HFFc6 (cell line): Measurements from ENCODE around the gene MYO1H. TPM values are rescaled to one million over a fixed set of nuclear protein-coding genes. Genes with fewer than 3 reads are reported as not detected.

ENCODE experiments used
- DNase-seq: peaks from one replicate; pipeline ENCODE4 v3.0.0-alpha.2; 2018
- H3K27ac Mint-ChIP-seq: 2 replicates; pipeline ENCODE4 v1.8.0; 2020; ENCODE audit warnings: mild to moderate bottlenecking, mixed read lengths
- H3K27me3 Mint-ChIP-seq: 2 replicates; pipeline ENCODE4 v1.8.0; 2021; ENCODE audit warnings: mild to moderate bottlenecking, moderate library complexity, mixed read lengths; ENCODE audit not compliant: insufficient read depth
- H3K36me3 Mint-ChIP-seq: 2 replicates; pipeline ENCODE4 v1.8.0; 2021; ENCODE audit warnings: low read depth, mixed read lengths
- H3K4me1 Mint-ChIP-seq: 2 replicates; pipeline ENCODE4 v1.8.0; 2020; ENCODE audit warnings: low read depth, mixed read lengths
- H3K4me3 Mint-ChIP-seq: 2 replicates; pipeline ENCODE4 v1.8.0; 2020; ENCODE audit warnings: mild to moderate bottlenecking, moderate library complexity, mixed read lengths
- H3K9me3 Mint-ChIP-seq: 2 replicates; pipeline ENCODE4 v1.8.0; 2020; ENCODE audit warnings: mild to moderate bottlenecking, mixed read lengths
- total RNA-seq, 6 experiments: library from RNA; stranded (reverse); fragmentation: NEBNext Ultra II Directional; extraction: Animal tissue kit (Norgen Biotek cat#: 25700); gene quantifications; 2 replicates in 1 of 6; 3 replicates in 5 of 6; pipeline ENCODE4 v1.2.3, GENCODE V29; 2021
- TF ChIP-seq, protein P1 (sequence below): fragments of 200-600 bp; sonication (generic); IDR thresholded peaks from 2 replicates; pipeline ENCODE4 v1.5.0; 2021; ENCODE audit warnings: antibody characterized with exemption, mild to moderate bottlenecking

Gene MYO1H
- total RNA-seq, 6 experiments from 2014 or later, result not detected

DNA sequence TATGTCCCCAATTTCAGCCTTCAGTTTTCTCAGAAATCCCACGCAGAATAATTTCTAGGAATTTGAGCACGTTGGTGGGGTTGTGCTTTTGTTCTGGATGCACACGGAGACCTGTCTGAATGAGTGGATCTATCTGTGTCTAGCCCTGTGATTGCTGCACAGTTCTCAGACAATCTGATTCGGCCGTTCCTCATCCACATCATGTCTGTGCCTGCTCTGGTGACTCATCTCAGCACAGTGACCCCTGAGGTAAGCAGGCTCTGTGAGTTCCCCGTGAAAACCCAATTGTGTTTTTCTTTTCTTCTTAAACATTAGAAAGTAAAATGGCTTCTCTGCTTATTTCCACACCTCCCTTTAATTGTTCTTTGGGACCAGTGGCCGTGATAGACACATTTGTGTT, 150.0 kb downstream of the MYO1H start:
- no peak overlapping the region for H3K4me3 Mint-ChIP-seq
- no peak for DNase-seq
- peaks cover 7% of the 10 kb centered on the region for H3K4me1 Mint-ChIP-seq
- H3K27me3 Mint-ChIP-seq, result no peaks in the 10 kb centered on the region
- H3K9me3 Mint-ChIP-seq, result no peaks in the 10 kb centered on the region
- peaks cover 34% of the 10 kb centered on the region for H3K36me3 Mint-ChIP-seq
- no peak overlapping the region for H3K27ac Mint-ChIP-seq
- TF ChIP-seq, protein P1, sequence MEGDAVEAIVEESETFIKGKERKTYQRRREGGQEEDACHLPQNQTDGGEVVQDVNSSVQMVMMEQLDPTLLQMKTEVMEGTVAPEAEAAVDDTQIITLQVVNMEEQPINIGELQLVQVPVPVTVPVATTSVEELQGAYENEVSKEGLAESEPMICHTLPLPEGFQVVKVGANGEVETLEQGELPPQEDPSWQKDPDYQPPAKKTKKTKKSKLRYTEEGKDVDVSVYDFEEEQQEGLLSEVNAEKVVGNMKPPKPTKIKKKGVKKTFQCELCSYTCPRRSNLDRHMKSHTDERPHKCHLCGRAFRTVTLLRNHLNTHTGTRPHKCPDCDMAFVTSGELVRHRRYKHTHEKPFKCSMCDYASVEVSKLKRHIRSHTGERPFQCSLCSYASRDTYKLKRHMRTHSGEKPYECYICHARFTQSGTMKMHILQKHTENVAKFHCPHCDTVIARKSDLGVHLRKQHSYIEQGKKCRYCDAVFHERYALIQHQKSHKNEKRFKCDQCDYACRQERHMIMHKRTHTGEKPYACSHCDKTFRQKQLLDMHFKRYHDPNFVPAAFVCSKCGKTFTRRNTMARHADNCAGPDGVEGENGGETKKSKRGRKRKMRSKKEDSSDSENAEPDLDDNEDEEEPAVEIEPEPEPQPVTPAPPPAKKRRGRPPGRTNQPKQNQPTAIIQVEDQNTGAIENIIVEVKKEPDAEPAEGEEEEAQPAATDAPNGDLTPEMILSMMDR, result no peak

Other genes with a start within 250 kb of the MYO1H start
- 1 to 10 TPM; 1.0 to 2.1 (median 1.3) TPM for gene ACACB, start 231.3 kb upstream of the MYO1H start, total RNA-seq
- not detected for gene FOXN4, start 38.6 kb upstream of the MYO1H start, total RNA-seq
- gene KCTD10, start 129.4 kb downstream of the MYO1H start, total RNA-seq, result 100 to 1,000 TPM; 127 to 145 (median 134) TPM
- gene UBE3B, start 129.7 kb downstream of the MYO1H start, total RNA-seq, result 10 to 100 TPM; 41.3 to 43.6 (median 43.1) TPM
- gene MMAB, start 225.6 kb downstream of the MYO1H start, total RNA-seq, result 10 to 100 TPM; 12.8 to 23.1 (median 18.7) TPM
- 10 to 100 TPM in 1 of 6 experiments, 1 to 10 TPM in 5; 7.1 to 10.4 (median 7.9) TPM for gene MVK, start 225.9 kb downstream of the MYO1H start, total RNA-seq